ENCODE data around the gene FBLN2.

The FBLN2 gene

GRCh38 chr3:13567684-13568514 is 19.0 kb downstream of the FBLN2 start:
- no peak for DNase-seq (ENCODE audit: low spot score)

GRCh38 chr3:13568515-13569028 is 19.6 kb downstream of the FBLN2 start:
- no peak for DNase-seq (ENCODE audit: low spot score)

GRCh38 chr3:13569201-13569600 is 20.3 kb downstream of the FBLN2 start:
- DNase-seq (ENCODE audit: low spot score), result no peak

- no peak for DNase-seq (ENCODE audit: low spot score)
These were observed 20.9 kb downstream of the FBLN2 start for GRCh38 chr3:13569641-13570390.

GRCh38 chr3:13570391-13571194 is 21.7 kb downstream of the FBLN2 start:
- no peak for DNase-seq (ENCODE audit: low spot score)

- DNase-seq (ENCODE audit: low spot score), result no peak
These were observed 22.3 kb downstream of the FBLN2 start for GRCh38 chr3:13571264-13571663.

GRCh38 chr3:13571831-13572750 is 23.2 kb downstream of the FBLN2 start:
- no peak for DNase-seq (ENCODE audit: low spot score)

- DNase-seq (ENCODE audit: low spot score), result no peak
These were observed 24.1 kb downstream of the FBLN2 start for GRCh38 chr3:13572926-13573623.

GRCh38 chr3:13574083-13574797 is 25.3 kb downstream of the FBLN2 start:
- no peak for DNase-seq (ENCODE audit: low spot score)

GRCh38 chr3:13574798-13575451 is 26.0 kb downstream of the FBLN2 start:
- no peak for DNase-seq (ENCODE audit: low spot score)

GRCh38 chr3:13575459-13576061 is 26.6 kb downstream of the FBLN2 start:
- DNase-seq (ENCODE audit: low spot score), result no peak

- no peak for DNase-seq (ENCODE audit: low spot score)
These were observed 28.5 kb downstream of the FBLN2 start for GRCh38 chr3:13577181-13578121.

- no peak for DNase-seq (ENCODE audit: low spot score)
These were observed 29.3 kb downstream of the FBLN2 start for GRCh38 chr3:13578251-13578650.

- no peak for DNase-seq (ENCODE audit: low spot score)
These were observed 30.1 kb downstream of the FBLN2 start for GRCh38 chr3:13579063-13579462.

- no peak for DNase-seq (ENCODE audit: low spot score)
These were observed 31.5 kb downstream of the FBLN2 start for GRCh38 chr3:13580256-13581023.

GRCh38 chr3:13581485-13582365 is 32.8 kb downstream of the FBLN2 start:
- no peak for DNase-seq (ENCODE audit: low spot score)
